ENCODE results near the gene RGL4. TPM values are rescaled to one million over a fixed set of nuclear protein-coding genes. Genes with fewer than 3 reads are reported as not detected.
"Not testable (repeated sequence)": the region's sequence is repeated elsewhere in the genome, so short reads cannot be mapped to it uniquely, and the experiment has no call there.

The RGL4 gene
- total and polyA plus RNA-seq, 9 donors, result 0.13 to 2.4 (median 1.4) TPM

- DNase-seq, result no peak
- Histone ChIP-seq H3K4me3 (ENCODE audit: low read length) (no peak overlapping the region), H3K4me1 (ENCODE audit: control insufficient read depth, insufficient read depth, low read length) (peaks cover under 1% of the 10 kb centered on the region), H3K36me3 (ENCODE audit: control insufficient read depth, insufficient read depth, low read length) (no peaks in the 10 kb centered on the region), H3K9me3 (replicated peaks; ENCODE audit: control insufficient read depth, low read depth, low read length) (no peaks in the 10 kb centered on the region), H3K27ac (ENCODE audit: low read length) (no peak overlapping the region), H3K27me3 (ENCODE audit: control insufficient read depth, insufficient read depth, low read length) (no peaks in the 10 kb centered on the region)
- 80% methylated on average over 9 of the region's 16 CpGs for WGBS (ENCODE audit: insufficient coverage)
Measured at GRCh38 chr22:23670378-23671295, 20.2 kb upstream of the RGL4 start.

GRCh38 chr22:23671387-23671786, 19.4 kb upstream of the RGL4 start:
- H3K4me3 ChIP-seq (ENCODE audit: low read length); DNase-seq; H3K4me1 ChIP-seq (ENCODE audit: control insufficient read depth, insufficient read depth, low read length); H3K9me3 ChIP-seq (replicated peaks; ENCODE audit: control insufficient read depth, low read depth, low read length); H3K36me3 ChIP-seq (ENCODE audit: control insufficient read depth, insufficient read depth, low read length); H3K27me3 ChIP-seq (ENCODE audit: control insufficient read depth, insufficient read depth, low read length); H3K27ac ChIP-seq (ENCODE audit: low read length): not testable (repeated sequence)
- WGBS (ENCODE audit: insufficient coverage), result no CpG with 5 or more reads among the region's 4 CpGs

GRCh38 chr22:23672307-23673049, 18.3 kb upstream of the RGL4 start:
- H3K36me3 ChIP-seq (ENCODE audit: control insufficient read depth, insufficient read depth, low read length); H3K9me3 ChIP-seq (replicated peaks; ENCODE audit: control insufficient read depth, low read depth, low read length); H3K4me3 ChIP-seq (ENCODE audit: low read length); H3K27me3 ChIP-seq (ENCODE audit: control insufficient read depth, insufficient read depth, low read length); H3K4me1 ChIP-seq (ENCODE audit: control insufficient read depth, insufficient read depth, low read length); H3K27ac ChIP-seq (ENCODE audit: low read length); DNase-seq: not testable (repeated sequence)
- 100% methylated on average over 3 of the region's 8 CpGs for WGBS (ENCODE audit: insufficient coverage)

GRCh38 chr22:23673050-23673620, 17.7 kb upstream of the RGL4 start:
- Histone ChIP-seq H3K36me3 (ENCODE audit: control insufficient read depth, insufficient read depth, low read length) (no peaks in the 10 kb centered on the region), H3K27ac (ENCODE audit: low read length) (no peak overlapping the region), H3K27me3 (ENCODE audit: control insufficient read depth, insufficient read depth, low read length) (no peaks in the 10 kb centered on the region), H3K4me1 (ENCODE audit: control insufficient read depth, insufficient read depth, low read length) (peaks cover 15% of the 10 kb centered on the region), H3K9me3 (replicated peaks; ENCODE audit: control insufficient read depth, low read depth, low read length) (no peaks in the 10 kb centered on the region), H3K4me3 (ENCODE audit: low read length) (no peak overlapping the region)
- 65% methylated on average over 5 of the region's 7 CpGs for WGBS (ENCODE audit: insufficient coverage)
- no peak for DNase-seq

GRCh38 chr22:23673826-23674690, 16.8 kb upstream of the RGL4 start:
- H3K4me1 ChIP-seq (ENCODE audit: control insufficient read depth, insufficient read depth, low read length), result peaks cover 16% of the 10 kb centered on the region
- no peak overlapping the region for H3K4me3 ChIP-seq (ENCODE audit: low read length)
- no peak for DNase-seq
- H3K36me3 ChIP-seq (ENCODE audit: control insufficient read depth, insufficient read depth, low read length), result no peaks in the 10 kb centered on the region
- no peaks in the 10 kb centered on the region for H3K27me3 ChIP-seq (ENCODE audit: control insufficient read depth, insufficient read depth, low read length)
- H3K27ac ChIP-seq (ENCODE audit: low read length), result no peak overlapping the region
- no peaks in the 10 kb centered on the region for H3K9me3 ChIP-seq (replicated peaks; ENCODE audit: control insufficient read depth, low read depth, low read length)
- 74% methylated on average over 21 of the region's 26 CpGs for WGBS (ENCODE audit: insufficient coverage)

GRCh38 chr22:23674886-23675501, 15.8 kb upstream of the RGL4 start:
- DNase-seq, result not testable (repeated sequence)

GRCh38 chr22:23675502-23676415, 15.1 kb upstream of the RGL4 start:
- DNase-seq, result peak; percentile 35
- Histone ChIP-seq H3K4me3 (ENCODE audit: low read length) (no peak overlapping the region), H3K27me3 (ENCODE audit: control insufficient read depth, insufficient read depth, low read length) (no peaks in the 10 kb centered on the region), H3K4me1 (ENCODE audit: control insufficient read depth, insufficient read depth, low read length) (peaks cover 16% of the 10 kb centered on the region), H3K9me3 (replicated peaks; ENCODE audit: control insufficient read depth, low read depth, low read length) (no peaks in the 10 kb centered on the region), H3K27ac (ENCODE audit: low read length) (no peak overlapping the region), H3K36me3 (ENCODE audit: control insufficient read depth, insufficient read depth, low read length) (no peaks in the 10 kb centered on the region)
- 73% methylated on average over 8 of the region's 17 CpGs for WGBS (ENCODE audit: insufficient coverage)

More at GRCh38 chr22:23674886-23675501, 15.8 kb upstream of the RGL4 start:
- not testable (repeated sequence) for H3K9me3 ChIP-seq (replicated peaks; ENCODE audit: control insufficient read depth, low read depth, low read length); H3K27me3 ChIP-seq (ENCODE audit: control insufficient read depth, insufficient read depth, low read length); H3K4me3 ChIP-seq (ENCODE audit: low read length); H3K36me3 ChIP-seq (ENCODE audit: control insufficient read depth, insufficient read depth, low read length); H3K27ac ChIP-seq (ENCODE audit: low read length)
- peaks cover 16% of the 10 kb centered on the region for H3K4me1 ChIP-seq (ENCODE audit: control insufficient read depth, insufficient read depth, low read length)
- 100% methylated on average over 2 of the region's 6 CpGs for WGBS (ENCODE audit: insufficient coverage)

- not testable (repeated sequence) for H3K4me3 ChIP-seq (ENCODE audit: low read length); H3K9me3 ChIP-seq (replicated peaks; ENCODE audit: control insufficient read depth, low read depth, low read length); H3K36me3 ChIP-seq (ENCODE audit: control insufficient read depth, insufficient read depth, low read length); H3K27me3 ChIP-seq (ENCODE audit: control insufficient read depth, insufficient read depth, low read length); H3K27ac ChIP-seq (ENCODE audit: low read length); DNase-seq
- WGBS (ENCODE audit: insufficient coverage), result 87% methylated on average over 10 of the region's 12 CpGs
- H3K4me1 ChIP-seq (ENCODE audit: control insufficient read depth, insufficient read depth, low read length), result peaks cover 16% of the 10 kb centered on the region
Measured at GRCh38 chr22:23676841-23677700, 13.7 kb upstream of the RGL4 start.
